Forelimb muscle (tissue), 1 donor: ENCODE data around the gene MRPL36. TPM values are rescaled to one million over a fixed set of nuclear protein-coding genes. Genes with fewer than 3 reads are reported as not detected.
"Not testable (repeated sequence)": the region's sequence is repeated elsewhere in the genome, so short reads cannot be mapped to it uniquely, and the experiment has no call there.

Source experiments
- DNase-seq: peaks from one replicate; pipeline ENCODE4 v3.0.0-alpha.2; 2013; ENCODE audit warnings: low read depth
- polyA plus RNA-seq: library from polyadenylated mRNA; unstranded; fragments of 120-200 nt; gene quantifications from one replicate; pipeline ENCODE4 v1.2.1, GENCODE V29; 2013; ENCODE audit not compliant: insufficient read length

The MRPL36 gene
- polyA plus RNA-seq, 1 donor = 30.9 TPM

DNA sequence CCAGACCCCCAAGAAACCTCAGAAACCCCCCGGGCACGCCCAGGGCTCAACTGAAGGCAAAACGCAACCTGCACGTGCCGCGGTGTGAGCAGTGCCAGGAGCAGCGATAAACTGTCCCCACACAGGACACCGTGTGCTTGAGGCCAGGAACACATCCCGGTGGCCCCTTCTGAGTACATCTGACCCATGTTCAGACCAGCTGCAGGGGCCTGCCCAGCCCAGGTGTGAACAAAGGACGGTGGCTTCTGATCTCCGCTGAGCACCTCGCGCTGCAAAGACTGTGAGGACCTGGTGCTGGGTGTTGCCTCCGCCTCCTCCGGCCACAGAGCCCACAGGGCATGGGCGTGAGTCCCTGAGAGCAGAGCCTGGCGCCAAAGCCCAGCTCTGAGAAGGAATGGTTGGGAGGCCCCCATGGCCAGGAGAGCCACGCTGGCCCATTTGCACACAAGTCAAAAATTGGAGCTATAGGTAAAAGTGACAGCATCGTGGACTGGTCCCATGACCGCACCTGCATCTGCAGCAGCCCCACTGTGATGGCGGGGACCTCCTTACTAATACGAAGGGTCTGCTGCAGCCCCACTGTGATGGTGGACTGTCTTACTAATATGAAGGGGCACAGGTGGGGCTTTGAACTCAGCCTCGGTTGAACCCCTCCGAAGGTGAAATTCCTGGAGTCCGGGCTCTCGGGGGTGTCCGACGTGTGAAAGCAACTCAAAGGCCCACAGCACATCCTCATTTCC lies 33.0 kb upstream of the MRPL36 start:
- DNase-seq = no peak

GRCh38 chr5:1831677-1832313 lies 32.2 kb upstream of the MRPL36 start:
- DNase-seq = no peak

- no peak for DNase-seq
Measured at GRCh38 chr5:1831257-1831656, 31.6 kb upstream of the MRPL36 start.

DNA sequence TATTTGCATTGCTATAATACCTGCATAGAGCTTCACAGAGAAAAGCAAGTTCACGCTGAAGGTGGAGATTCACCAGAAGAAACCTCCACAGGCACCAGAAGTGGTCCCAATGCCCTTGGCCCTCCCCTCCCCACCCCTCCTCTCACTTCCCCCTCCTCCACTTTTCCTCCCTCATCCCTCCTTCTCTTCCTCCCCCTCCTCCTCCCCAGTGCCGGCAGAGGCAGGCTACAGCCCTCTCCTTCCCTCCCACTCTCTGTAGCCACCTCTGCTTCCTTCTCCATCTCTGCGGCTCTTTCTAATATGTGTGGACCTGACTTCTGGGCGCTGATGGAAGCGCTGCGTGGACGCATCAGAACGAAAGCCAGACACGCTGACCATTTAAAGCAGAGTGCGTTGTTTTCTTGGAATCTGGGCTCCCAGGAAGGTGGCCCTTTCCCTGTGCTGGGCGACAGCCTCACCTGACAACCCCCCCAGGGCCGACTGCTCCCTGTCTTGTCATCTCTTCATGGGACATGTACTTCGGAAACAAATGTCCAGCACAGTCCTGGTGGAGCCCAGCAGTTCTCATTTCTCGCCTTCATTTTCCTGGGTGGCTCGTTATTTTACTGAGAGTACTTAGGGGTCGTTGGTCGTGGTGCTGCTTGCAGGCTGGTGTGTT lies 31.1 kb upstream of the MRPL36 start:
- no peak for DNase-seq

GRCh38 chr5:1827886-1828397 lies 28.3 kb upstream of the MRPL36 start:
- no peak for DNase-seq

DNA sequence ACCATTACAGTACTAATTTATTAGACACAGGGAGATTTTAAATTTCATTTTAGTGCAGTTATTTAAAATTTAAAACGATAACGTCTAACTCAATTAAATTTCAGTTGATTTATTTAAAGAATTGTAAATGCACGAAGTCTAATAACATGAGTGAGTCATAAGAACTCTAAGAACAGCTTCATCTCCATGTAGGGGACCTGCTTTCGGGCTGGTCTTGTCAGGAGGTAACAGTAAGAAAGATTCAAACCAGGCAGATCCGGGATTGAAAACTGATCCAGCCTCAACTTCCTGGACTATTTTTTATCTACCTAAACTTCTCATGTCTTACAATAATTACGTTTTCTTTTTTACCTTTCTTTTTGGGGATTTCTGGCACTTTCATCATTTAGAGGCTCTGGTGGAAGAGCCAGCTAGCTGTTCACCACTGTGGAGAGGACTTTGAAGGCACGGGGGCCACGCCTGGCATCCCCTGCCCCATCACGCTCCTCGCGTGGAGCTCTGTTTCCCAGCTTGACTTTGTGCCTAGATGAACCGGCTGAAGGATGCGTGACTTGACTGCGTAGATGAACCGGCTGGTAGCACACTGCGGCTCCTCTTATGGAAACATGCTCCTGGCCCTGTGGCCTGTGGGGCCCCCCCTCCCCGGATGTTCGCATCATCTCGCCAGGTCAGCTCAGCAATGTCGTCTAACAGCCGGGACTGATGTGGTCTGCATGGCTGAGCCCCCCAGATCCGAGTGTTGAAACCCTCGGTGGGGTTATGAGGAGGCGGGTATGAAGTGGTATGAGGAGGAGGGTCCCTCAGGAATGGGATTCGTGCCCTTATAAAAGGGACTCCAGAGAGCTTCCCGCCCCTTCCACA lies 27.6 kb upstream of the MRPL36 start:
- no peak for DNase-seq

- DNase-seq = no peak
Measured at GRCh38 chr5:1826235-1826980, 26.8 kb upstream of the MRPL36 start.

GRCh38 chr5:1824903-1825841 lies 25.5 kb upstream of the MRPL36 start:
- no peak for DNase-seq

GRCh38 chr5:1824109-1824821 lies 24.6 kb upstream of the MRPL36 start:
- DNase-seq = no peak

GRCh38 chr5:1823381-1824034 lies 23.9 kb upstream of the MRPL36 start:
- no peak for DNase-seq

GRCh38 chr5:1821862-1822261 lies 22.2 kb upstream of the MRPL36 start:
- DNase-seq = no peak

- no peak for DNase-seq
Measured at GRCh38 chr5:1820926-1821325, 21.3 kb upstream of the MRPL36 start.

GRCh38 chr5:1820381-1820780 lies 20.7 kb upstream of the MRPL36 start:
- no peak for DNase-seq

DNA sequence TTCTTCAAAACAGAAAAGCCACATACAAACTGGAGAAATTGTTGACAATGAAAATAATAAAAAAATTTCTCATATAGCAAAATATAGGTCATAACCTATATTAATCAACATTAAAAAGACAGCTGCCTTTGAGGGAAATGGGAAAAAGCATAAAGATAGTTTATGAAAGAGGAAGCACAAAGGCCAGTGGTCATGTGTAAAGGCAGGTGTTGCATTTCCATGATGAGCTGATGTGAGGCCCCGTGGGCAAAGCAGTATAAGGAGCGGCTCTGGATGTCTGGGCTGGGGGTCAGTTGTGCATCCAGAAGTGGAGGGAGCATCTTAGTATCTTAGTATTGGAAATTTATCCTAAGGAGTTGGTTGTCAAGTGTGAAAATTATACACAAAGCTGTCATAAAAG lies 19.8 kb upstream of the MRPL36 start:
- DNase-seq = no peak

DNA sequence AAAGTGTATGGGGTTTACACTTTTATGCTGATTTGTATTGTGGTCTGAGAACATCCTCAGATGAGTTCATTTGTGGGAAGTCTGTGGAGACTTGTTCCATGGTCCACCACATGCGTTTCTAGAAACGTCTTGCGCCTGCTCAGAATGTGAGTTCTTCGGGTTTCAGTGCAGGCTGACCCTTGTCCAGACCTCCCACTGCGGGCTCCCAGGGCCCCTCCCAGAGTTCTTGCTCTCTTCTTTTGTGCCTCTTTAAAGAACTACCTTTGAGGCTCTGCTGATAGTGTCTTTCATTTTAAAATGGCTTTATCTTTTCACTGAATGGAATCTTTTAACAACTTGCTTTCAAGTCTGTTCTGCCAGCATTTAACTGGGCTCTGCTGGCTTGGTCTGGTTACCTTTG lies 19.1 kb upstream of the MRPL36 start:
- no peak for DNase-seq

GRCh38 chr5:1817261-1818043 lies 17.8 kb upstream of the MRPL36 start:
- DNase-seq = no peak

DNA sequence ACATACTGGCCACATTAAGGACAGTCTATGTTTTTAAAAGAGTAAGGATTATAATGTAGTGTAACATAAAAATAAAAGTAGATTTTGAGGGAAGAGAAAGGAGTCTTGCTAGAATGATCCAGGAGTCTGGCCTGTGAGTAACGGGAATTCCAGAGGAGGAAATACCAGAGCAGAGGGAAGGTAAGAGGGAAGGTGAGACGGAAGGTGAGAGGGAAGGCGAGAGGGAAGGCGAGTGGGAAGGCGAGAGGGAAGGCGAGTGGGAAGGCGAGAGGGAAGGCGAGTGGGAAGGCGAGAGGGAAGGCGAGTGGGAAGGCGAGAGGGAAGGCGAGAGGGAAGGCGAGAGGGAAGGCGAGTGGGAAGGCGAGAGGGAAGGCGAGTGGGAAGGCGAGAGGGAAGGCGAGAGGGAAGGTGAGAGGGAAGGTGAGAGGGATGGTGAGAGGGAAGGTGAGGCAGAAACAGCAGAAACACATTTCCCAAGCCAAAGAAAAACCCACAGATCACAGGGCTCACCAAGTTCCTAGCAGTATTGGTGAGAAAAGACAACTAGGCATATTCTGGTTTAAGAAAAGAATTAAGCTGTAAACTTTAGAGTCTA lies 17.0 kb upstream of the MRPL36 start:
- DNase-seq = not testable (repeated sequence)

DNA sequence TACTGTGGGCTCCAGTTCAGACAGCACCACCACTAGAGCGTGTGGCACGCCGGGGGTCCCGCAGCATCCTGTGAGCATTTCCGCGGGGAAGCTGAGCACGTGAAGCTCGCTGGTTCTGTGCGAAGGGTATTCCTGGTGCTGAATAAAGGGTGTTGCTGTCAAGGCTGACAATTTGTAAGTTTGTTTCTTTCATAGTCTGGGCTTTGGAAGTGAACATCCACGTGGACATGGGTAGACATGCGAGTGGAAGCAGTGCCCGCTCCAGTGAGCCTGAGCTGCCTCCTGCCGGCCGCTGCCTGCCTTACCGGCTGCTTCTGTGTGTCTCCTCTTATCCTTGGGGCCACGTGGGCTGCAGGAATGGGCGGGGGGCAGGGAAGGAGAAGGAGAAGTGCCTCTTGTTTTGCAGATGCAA lies 16.2 kb upstream of the MRPL36 start:
- DNase-seq = no peak
